GM18868 (cell line): Measurements from ENCODE around the gene STRN3.
A peak's percentile ranks its signal among the peaks of the same experiment; 100 is the strongest.
"Not testable (repeated sequence)": the region's sequence is repeated elsewhere in the genome, so short reads cannot be mapped to it uniquely, and the experiment has no call there.

Source experiments
- ATAC-seq: cut with Tn5 transposase; IDR thresholded peaks from one replicate; pipeline ENCODE4 v1.9.1; 2021; ENCODE audit warnings: mild to moderate bottlenecking, moderate library complexity; ENCODE audit not compliant: unreplicated experiment

Gene STRN3

DNA sequence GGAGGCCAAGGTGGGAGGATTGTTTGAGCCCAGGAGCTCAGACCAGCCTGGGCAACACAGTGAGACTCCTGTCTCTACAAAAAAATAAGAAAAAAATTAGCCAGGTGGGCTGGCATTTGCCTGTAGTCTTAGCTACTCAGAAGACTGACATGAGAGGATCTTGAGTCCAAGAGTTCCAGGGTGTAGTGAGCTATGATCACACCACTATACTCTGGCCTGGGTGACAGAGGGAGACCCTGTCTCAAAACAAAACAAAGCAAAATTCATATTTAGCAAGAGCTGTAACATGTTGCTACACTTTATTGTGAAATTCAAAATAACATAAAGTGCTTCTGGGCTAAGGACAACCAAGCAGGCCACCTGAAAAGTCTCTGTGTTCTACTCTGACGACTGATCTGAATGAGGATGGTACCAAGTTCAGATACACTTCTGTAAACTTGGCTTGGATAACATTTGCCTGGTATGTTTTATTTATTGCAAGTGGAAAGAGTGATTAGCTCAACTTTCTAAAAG, 11.6 kb upstream of the STRN3 start:
- ATAC-seq, result no peak

DNA sequence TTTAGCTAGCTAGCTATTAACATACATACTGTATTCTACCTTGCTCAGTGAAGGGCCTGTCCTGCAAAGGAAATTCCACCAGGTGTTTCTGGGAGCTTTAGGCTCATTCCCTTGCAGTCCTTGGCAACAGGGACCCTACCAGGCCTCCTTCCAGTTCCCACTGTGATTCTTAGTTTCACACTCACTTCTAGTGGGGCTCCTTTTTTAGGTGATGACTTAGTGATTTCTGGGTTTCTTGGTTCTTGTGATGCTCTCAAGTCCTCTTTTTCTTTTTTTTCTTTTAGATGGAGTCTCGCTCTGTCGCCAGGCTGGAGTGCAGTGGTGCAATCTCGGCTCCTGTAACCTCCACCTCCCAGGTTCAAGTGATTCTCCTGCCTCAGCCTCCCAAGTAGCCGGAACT, 10.4 kb upstream of the STRN3 start:
- no peak for ATAC-seq

DNA sequence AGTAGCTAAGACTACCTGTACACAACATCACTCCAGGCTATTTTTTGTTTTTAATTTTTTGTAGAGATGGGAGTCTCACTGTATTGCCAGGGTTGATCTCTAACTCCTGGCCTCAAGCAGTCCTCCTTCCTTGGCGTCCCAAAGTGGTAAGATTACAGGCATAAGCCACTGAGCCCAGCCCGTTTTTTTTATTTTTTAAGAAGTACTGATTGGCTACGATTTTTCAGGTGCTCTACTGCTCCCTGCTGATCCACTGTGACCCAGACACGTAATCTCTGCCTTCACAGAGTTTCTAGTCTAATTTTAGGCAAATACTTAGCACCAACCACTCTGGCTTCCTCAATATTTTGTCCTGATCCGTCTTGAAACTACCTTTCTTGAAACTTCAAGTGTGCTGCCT, 4.3 kb upstream of the STRN3 start:
- no peak for ATAC-seq

DNA sequence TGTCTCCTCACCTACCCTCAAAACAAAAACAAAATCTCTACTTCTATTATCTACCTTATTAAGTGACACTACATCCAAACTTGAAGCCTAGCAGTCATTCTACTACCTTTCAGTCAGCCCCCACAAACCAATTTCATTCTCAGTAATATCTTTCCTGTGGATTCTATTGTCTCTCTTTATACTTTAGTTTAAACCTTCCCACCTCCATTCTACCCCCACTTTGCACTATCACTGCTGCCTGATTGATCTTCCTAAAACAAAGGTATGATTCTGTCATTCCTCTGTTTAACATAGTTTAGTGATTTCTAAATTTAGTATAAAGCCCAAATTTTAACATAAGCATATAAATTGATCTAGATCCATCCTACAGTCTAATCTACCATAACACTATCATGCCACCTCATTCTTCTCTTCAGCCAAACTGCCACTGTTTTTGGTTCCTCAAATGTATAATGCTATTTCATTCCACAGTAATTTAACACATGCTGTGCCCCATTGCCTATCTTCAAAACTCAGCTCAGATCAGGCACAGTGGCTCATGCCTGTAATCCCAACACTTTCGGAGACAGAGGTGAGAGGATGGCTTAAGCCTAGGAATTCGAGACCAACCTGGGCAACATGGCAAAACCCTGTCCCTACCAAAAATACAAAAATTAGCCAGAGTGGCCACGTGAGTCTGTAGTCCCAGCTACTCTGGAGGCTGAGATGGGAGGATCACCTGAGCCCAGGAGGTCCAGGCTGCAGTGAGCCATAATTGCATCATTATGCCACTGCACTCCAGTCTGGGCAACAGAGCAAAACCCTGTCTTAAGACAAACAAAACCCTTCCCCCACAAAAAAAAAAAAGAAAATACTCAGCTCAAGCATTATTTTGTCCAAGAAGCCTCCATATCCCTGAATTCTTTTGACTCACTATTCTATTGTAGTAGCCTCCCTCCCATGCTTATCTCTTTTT, 3.1 kb upstream of the STRN3 start:
- ATAC-seq, result no peak

DNA sequence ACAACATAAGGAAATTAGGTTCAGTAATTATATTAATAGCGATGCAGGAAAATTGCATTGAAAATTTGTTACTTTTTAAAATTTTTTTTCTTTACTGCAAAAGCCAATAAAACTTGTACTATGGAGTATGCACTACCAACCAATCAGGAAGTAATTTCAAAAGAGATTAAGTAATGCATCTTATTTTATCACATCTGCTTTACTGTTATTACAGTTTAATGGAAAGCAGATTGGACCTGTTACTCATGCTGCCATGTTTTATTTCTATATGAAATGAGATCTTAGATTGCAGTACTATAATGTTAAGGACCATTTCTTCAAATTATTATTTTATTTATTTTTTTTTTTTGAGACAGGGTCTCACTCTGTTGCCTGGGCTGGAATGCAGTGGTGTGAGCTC, 1.7 kb upstream of the STRN3 start:
- no peak for ATAC-seq

DNA sequence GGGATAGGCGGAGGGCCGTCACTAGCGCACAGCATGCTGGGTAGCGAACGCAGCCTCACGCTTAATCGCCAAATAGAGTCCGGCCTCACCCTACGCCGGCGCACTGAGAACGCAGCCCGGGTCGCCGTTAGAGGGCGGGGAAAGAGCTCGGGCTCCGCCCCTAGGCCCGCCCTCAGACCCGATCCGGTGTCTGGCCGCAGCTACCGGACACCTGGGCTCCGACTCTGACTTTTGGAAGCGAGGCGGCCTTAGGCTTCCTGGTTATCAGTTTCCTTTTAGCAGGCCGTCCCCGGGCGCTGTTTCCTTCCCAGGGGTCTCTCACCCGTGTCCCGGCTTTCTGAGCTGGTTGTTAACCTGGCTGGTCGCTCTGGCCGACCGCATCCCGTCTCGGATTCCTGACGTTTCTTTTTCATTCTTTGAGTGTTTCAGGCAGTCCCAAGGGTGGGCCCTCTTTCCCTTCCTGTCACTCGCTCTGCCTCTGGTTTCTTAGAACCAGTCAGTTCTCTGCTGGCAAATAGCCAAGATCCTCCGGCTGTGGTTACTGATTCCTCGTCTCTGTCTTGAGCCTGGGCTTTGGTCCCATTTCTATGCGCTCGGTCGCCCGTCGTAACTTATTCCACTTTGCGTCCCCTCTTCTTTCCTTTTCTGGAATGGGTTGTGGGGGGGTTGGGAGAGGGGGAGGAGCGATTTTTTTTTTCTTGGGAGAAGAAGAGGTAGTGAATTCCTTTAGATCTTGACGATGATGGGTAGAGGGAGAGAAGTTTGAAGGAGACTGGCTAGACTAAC, 464 bp upstream of the STRN3 start:
- ATAC-seq, result peak; percentile 90

DNA sequence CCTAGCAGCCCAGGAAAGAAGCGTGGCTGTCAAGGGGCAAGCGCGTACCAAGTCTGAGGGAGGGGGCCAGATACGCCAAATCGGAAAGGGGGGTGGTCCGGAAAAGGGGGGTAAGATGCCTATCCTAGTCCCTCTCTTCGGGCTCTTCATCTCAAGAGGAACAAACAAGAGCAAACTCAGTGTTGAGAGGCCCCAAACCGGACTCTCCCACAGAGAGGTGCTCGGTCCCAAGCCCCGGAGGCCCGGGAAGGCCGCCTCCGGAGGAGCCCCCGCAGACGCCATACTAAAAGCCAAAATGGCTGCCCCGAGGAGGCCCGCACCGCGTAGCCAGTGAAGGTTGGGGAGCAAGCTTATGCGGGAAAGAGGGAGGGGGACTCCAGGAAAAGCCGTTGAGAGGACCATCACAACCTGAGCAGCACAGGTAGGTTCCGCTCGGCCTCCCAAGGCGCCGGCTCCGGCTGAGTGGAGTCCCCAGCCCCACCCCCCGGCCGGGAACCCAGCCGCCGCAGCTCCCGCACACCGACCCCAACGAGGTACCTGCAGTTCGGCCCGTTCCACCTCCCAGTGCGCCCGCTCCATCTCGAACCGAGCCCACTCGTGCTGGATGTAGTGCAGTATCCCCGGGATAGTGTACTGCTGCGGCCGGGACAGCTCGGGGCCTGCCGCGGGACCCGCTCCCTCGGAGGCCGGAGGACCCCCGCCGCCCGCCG, 657 bp downstream of the STRN3 start, which contains the start of gene AP4S1:
AP4S1 (plus strand) TSS at position 283 of the 710 bp plus-strand sequence. CDS start 40,548 bp downstream, outside the sequence.
- peak; percentile 25 for ATAC-seq

DNA sequence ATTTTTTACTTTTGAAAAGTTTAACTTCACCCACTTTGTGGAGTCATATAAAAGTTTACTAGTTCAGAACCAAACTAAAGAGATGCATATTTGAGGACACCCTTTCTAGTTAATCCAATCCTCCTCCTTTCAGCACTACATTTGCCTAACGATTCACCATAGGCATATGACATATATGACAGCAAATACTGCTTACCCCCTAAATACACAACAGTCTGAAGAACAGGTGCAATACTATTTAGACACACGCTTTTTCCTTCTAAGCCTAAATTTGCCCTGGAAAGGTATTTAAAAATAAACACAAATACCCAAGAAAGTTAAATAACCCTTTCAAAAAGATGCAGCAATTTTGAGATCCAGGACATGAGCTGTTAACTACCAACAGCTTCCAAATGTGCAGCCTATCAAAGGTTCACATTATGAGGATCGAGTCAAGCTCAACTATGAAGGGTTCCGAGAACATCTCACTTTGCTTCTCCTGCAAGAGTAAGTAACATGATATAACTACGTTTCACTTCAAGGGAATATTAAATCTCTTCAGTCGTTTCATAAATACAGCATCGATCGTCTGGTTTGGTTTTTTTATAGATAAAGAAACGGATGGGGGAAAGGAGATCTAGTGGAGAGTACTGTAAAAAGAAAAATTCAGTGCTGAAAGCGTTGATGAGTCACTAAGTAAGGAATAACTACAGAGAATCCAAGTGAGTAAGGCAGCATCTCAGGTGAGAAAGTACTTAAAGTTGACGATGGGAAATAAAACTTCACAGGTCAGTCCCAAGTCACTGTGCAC, 1.4 kb downstream of the STRN3 start:
- ATAC-seq, result no peak

DNA sequence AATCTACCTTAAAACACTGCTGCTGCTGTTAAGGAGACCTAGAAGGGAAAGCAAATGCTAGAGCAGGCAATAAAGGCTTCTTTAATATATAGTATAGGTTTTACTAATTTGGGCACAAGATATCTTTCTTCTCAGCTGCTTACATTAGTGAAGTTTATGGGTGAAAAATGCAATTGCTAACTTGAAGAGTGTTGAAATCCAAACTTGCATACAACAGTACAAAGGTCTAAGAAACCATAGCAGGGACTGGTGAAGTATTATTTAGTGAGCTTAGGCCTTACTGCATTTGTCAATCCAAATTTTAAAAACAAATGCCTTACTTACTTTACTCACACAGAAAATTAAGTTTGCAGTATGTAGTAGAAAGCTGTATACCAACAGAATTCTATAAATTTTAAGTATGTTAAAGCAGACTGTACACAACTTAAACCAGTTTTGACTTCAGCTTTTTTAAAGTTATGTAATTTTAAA, 2.1 kb downstream of the STRN3 start:
- ATAC-seq, result no peak

DNA sequence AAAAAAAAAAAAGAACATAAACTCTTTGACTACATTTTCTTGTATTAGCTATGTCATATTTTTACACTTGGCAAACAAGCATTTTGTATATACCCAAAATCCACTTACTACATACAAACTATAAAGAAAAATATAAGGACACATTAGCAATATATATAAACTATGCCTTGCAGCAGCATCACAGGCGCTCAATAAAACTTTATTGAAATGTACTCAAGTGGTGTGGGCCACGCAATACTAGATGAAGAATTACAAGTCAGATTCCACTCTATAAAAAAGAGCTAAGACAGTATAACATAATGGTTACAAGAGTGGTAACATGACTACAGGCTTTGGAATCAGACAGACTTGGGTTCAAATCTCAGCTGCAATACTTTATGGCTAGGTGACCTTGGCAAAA, 3.8 kb downstream of the STRN3 start:
- ATAC-seq, result no peak

DNA sequence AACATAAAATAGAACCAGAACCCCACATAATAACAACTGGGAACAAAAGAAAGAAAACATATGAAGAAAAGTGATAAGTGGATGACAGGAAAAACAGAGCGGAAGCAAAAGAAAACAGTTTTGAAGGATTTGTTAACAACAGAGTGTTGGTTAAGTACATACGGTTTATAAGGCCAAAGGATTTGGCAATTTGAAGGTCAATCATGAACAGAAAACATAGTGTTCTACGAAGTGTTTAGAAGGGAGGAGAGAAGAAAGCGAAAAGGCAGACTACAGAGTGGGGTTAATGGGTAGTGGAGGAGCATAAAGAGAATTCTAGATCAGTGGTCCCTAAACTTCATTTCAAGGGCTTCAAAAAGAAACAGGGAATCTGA, 4.6 kb downstream of the STRN3 start:
- no peak for ATAC-seq

DNA sequence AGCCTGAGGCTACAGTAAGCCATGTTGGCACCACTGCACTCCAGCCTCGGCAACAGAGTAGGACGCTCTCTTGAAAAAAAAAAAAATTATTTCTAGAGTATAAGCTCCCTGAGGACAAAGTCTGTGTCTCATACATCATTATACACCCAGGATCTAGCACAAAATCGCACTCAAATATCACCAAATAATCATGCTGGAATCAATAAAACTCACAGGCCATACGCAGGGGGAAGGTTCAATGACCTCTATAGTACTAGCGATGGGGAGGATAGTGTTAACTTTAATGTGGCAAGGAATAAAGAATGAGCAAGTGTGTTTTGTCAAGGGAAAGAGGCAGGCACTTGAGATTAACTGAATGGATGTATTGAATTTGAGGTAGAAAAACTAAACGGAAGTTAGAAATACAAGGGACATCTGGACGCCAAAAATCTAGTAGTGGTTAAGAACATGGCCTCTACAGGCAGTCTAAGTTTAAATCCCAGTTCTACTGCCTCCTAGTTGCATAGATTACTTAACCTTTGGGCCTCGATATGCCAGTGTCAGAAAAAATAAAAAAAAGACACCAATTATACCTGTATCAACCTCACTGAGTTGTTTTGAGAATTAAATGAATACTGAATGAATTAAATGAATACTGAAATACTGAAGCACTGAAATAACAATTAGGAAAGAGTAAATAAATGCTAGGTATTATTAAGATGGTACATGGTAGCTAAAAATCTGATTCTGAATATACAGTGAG, 5.2 kb downstream of the STRN3 start:
- no peak for ATAC-seq

DNA sequence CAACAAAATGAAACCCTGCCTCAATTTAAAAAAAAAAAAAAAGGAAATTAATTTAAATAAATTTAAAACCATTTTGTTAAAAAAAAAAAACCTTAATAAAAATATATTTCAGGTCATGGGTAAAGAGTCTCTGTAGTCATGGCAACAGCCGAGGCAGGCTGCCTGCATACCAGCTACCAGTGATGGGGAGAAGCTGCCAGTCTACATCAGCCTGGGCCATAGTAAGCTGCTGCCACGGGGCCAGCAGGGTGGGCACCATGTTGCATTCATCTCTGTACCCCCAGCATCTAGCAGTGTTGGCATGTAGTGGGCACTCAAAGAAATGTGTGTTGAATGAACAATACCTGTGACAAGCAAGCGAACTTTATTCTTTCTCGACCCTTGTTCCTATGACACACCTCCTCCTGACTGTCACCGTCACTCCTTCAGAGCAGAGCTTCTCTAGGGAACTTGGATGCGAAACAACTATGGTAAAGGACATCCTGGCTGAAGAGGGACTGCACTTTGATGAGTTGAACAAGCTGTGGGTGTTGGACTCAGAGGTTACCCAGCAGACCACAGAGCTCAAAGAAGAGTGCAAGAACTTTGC, 8.0 kb downstream of the STRN3 start:
- ATAC-seq, result no peak

DNA sequence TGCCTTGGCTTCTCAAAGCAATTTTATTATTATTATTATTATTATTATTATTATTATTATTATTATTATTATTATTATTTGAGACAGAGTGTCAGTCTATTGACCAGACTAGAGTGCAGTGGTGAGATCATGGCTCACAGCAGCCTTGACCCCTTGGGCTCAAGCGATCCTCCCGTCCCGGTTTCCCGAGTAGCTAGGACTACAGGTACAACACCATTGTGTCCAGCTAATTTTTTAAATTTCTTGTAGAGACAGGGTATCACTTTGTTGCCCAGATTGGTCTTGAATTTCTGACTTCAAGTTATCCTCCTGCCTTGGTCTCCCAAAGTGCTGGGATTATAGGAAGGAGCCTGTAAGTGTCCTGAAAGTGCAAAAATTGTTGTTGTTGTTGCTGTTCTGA, 12.3 kb downstream of the STRN3 start:
- no peak for ATAC-seq

DNA sequence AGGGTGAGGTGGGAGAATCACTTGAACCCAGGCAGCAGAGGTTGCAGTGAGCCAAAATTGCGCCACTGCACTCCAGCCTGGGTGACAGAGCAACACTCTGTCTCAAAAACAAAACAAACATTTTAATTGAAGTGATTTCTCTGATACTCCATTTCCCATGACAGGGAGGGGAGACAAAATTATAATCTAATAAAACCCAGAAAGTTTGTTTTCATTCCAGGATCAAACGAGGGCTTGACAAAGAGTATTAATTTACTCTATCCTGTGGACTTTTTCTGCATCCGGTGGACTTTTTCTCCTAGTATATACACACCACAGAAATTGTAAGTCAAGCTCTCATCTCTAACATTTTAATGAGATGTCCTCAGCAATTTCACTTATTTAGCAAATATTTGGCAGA, 15.2 kb downstream of the STRN3 start:
- ATAC-seq, result no peak

DNA sequence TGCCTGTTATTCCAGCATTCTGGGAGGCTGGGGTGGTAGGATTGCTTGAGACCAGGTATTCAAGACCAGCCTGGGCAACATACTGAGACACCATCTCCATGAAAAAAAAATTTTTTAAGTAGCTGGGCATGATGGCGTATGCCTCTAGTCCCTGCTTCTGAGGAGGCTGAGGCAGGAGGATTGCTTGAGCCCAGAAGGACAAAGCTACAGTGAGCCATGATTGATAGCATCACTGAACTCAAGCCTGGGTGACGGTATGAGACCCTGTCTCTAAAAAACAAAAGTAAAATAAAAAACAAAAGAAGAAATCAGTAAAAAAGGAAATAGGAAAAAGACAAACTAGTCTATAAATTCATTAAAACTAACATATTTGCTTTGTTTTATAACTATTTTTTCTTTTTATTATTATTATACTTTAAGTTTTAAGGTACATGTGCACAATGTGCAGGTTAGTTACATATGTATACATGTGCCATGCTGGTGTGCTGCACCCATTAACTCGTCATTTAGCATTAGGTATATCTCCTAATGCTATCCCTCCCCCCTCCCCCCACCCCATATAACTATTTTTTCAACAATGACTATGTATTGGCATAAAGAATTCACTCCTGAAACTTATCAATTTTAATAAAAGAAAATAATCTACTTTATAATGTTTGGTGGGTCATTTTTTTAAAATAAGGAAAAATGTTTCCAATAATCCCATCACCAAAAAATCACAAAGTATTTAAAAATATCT, 16.2 kb downstream of the STRN3 start:
- ATAC-seq, result no peak

DNA sequence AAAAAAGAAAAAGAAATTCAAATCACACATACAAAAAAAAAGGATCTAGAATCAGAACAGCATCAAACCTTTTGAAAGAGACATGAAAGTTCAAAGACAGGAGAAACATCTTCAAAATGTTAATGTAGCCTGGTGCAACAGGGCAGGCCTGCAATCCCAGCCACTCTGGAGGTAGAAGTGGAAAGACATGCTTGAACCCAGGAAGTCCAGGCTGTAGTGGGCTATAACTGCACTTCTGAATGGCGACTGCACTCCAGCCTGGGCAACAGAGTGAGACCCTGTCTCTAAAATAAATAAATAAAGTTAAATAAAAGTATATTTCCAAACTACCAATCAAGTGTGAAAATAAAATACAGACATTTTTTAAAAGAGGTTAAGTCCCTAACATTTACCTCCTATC, 19.5 kb downstream of the STRN3 start:
- no peak for ATAC-seq

DNA sequence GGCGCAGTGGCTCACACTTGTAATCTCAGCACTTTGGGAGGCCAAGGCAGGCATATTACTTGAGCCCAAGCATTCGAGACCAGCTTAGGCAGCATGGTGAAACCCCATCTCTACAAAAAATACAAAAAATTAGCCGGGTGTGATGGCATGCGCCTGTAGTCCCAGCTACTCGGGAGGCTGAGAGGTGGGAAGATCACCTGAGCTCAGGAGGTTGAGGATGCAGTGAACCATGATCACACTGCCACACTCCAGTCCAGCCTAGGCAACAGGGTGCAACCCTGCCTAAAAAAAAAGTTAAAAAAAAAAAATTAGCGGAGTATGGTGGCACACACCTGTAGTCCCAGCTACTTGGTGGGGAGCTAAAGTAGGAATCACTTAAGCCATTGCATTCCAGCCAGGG, 22.2 kb downstream of the STRN3 start:
- not testable (repeated sequence) for ATAC-seq
